ENCODE results near the gene SCD5.

SCD5 gene

DNA sequence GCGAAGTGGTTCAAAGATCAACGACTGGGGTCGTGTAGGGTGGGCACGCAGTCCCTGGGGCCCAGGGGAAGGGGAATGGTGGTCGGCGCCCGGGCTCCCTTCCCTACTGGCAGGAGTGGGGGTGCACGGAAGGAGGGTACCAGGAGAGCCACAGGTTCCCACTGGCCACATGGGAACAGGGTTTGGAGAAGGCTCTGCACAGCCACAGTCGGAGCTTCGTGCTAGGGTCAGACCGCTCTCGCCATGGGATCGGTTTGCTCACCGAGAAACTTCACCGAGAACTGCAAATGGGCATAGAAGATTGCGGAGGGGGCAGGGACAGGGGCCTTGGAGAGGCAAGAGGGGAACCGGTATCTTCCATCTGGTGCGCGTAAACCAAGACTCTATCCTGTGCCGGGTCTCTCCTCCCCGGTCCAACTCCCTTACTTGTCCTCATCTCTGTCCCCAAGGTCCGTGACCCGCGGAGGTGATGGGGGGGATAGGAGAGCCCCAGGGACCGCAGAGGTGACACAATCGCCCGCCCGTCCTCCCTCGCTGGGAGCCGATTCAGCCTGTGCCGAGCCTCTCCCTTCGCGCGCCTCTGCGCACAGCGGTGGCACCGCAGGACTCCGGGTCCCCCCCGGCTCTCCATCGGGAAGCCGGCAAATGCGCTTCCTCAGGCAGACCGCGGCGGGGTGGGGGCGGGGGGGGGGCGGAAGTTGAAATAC, 1.0 kb downstream of the SCD5 start:
- DNase-seq: no peak
- peaks cover 19% of the 10 kb centered on the region for H3K27me3 ChIP-seq (replicated peaks; ENCODE audit: control insufficient read depth, insufficient read depth, low read length, poor library complexity, severe bottlenecking)
- H3K4me3 ChIP-seq (ENCODE audit: insufficient read depth, low read depth, low read length, poor library complexity, severe bottlenecking): peak overlapping the region; percentile 40
- peaks cover 7% of the 10 kb centered on the region for H3K4me1 ChIP-seq (ENCODE audit: control insufficient read depth, insufficient read depth, low read length, poor library complexity, severe bottlenecking)
- H3K36me3 ChIP-seq (ENCODE audit: control insufficient read depth, insufficient read depth, low read length): no peaks in the 10 kb centered on the region
- H3K27ac ChIP-seq (ENCODE audit: insufficient read depth, low read length, poor library complexity, severe bottlenecking): no peak overlapping the region
- no peaks in the 10 kb centered on the region for H3K9me3 ChIP-seq (ENCODE audit: control insufficient read depth, low read length)

DNA sequence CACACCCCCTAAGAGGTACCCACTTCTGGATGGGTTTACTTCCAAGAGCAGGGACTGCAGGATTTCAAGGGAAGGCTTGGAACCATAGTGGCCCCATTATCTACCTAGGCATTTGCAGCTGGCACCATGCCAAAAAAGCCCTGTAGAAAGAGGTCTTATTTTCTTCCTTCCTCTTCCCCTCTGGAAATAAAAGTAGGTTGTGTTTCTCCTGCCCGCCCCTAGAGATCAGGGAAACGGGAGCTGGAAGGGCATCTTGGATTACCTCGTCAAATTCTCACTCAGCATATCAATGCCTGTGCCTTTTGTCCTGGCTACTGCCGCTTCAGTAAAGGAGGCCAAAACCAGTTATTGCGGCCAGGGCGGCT, 1.6 kb downstream of the SCD5 start:
- no peak overlapping the region for H3K27ac ChIP-seq (ENCODE audit: insufficient read depth, low read length, poor library complexity, severe bottlenecking)
- H3K36me3 ChIP-seq (ENCODE audit: control insufficient read depth, insufficient read depth, low read length): no peaks in the 10 kb centered on the region
- no peaks in the 10 kb centered on the region for H3K9me3 ChIP-seq (ENCODE audit: control insufficient read depth, low read length)
- H3K4me1 ChIP-seq (ENCODE audit: control insufficient read depth, insufficient read depth, low read length, poor library complexity, severe bottlenecking): peaks cover 7% of the 10 kb centered on the region
- H3K27me3 ChIP-seq (replicated peaks; ENCODE audit: control insufficient read depth, insufficient read depth, low read length, poor library complexity, severe bottlenecking): peaks cover 19% of the 10 kb centered on the region
- H3K4me3 ChIP-seq (ENCODE audit: insufficient read depth, low read depth, low read length, poor library complexity, severe bottlenecking): no peak overlapping the region
- no peak for DNase-seq

DNA sequence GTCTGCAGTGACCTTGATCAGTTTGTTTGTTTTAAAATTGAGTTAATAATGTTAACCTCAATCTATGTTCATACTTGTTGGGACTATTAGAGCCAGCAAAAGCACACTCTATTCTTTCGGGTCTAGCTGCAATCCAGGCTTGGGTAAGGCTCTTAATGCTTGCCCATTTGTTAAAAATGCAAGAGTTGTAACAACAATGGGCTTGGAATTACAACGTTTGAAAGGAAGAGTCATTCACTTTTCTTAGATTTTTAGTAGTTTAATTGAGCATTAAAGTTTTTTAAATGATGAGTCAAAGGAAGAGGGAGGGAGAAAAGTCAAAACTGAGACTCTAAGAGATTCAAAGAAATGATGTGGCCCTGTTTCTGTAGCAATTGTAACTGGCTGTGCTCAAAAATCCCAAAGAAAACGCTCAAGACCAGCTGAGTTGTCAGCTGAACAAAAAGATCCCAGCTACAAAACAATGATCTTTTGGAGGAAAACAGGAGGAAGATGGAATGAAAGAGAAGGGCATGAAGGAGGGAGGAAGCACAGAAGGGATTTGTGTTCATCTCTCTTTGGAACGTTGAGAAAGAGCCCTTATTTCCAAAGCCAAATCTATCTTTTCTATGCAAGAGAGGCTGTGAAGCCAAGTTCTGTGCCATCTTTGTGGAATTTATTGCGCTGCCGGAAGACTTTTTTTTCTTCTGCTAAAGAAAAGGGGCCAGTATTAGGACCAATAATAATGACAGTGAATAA, 5.5 kb downstream of the SCD5 start:
- H3K27me3 ChIP-seq (replicated peaks; ENCODE audit: control insufficient read depth, insufficient read depth, low read length, poor library complexity, severe bottlenecking): peaks cover 13% of the 10 kb centered on the region

DNA sequence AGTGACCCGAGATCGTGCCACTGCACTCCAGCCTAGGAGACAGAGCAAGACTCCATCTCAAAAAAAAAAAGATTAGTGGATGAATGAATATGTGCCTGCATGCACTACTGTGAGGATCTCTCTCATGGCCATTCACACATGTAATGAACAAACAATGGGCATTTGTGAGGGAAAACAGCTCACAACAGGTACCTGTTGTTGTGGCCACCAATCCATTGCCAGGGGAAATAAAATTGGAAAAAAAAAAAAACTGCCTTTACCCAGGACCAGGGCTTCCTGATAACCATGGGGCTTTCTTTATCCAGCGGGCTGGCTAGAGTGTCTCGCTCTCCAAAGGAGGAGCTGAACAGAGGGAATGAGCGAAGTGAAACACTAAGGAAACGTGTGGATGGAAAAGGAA, 7.4 kb downstream of the SCD5 start:
- peaks cover under 1% of the 10 kb centered on the region for H3K27me3 ChIP-seq (replicated peaks; ENCODE audit: control insufficient read depth, insufficient read depth, low read length, poor library complexity, severe bottlenecking)
- H3K27ac ChIP-seq (ENCODE audit: insufficient read depth, low read length, poor library complexity, severe bottlenecking): no peak overlapping the region
- H3K9me3 ChIP-seq (ENCODE audit: control insufficient read depth, low read length): no peaks in the 10 kb centered on the region
- no peak for DNase-seq
- no peaks in the 10 kb centered on the region for H3K36me3 ChIP-seq (ENCODE audit: control insufficient read depth, insufficient read depth, low read length)
- no peaks in the 10 kb centered on the region for H3K4me1 ChIP-seq (ENCODE audit: control insufficient read depth, insufficient read depth, low read length, poor library complexity, severe bottlenecking)
- H3K4me3 ChIP-seq (ENCODE audit: insufficient read depth, low read depth, low read length, poor library complexity, severe bottlenecking): no peak overlapping the region

More for the DNA sequence above, 5.5 kb downstream of the SCD5 start:
- Histone ChIP-seq H3K36me3 (ENCODE audit: control insufficient read depth, insufficient read depth, low read length) (no peaks in the 10 kb centered on the region), H3K9me3 (ENCODE audit: control insufficient read depth, low read length) (no peaks in the 10 kb centered on the region), H3K27ac (ENCODE audit: insufficient read depth, low read length, poor library complexity, severe bottlenecking) (no peak overlapping the region), H3K4me1 (ENCODE audit: control insufficient read depth, insufficient read depth, low read length, poor library complexity, severe bottlenecking) (no peaks in the 10 kb centered on the region), H3K4me3 (ENCODE audit: insufficient read depth, low read depth, low read length, poor library complexity, severe bottlenecking) (no peak overlapping the region)
- DNase-seq: no peak

DNA sequence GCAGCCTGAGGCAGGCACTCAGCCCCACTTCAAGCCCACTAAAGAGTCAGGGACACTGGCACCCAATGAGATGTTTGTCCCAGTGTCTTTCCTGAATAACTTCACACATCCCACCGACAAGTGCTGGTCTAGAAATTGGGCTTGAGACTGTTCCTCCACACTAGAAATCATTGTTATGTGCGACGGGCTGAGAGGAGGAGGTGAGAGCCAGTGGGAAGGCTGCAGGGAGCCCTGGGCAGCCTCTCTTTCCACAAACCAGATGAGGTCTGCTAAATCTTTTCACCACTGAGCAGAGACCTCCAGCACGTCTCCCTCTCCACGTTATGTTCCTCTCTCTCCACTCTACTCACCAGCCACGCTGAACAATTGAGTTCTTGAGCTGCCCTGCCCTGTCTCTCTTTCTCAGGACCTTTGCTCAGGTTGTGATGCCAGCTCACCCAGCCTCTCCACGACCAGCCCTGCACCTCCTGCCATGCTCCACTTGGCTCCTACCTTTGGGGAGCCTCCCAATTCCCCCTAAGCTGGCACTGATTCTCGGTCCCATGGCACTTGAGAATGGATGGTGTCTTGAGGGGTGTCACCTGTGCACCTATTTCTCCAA, 8.4 kb downstream of the SCD5 start:
- DNase-seq: no peak
- Histone ChIP-seq H3K27ac (ENCODE audit: insufficient read depth, low read length, poor library complexity, severe bottlenecking) (no peak overlapping the region), H3K27me3 (replicated peaks; ENCODE audit: control insufficient read depth, insufficient read depth, low read length, poor library complexity, severe bottlenecking) (no peaks in the 10 kb centered on the region), H3K4me3 (ENCODE audit: insufficient read depth, low read depth, low read length, poor library complexity, severe bottlenecking) (no peak overlapping the region), H3K9me3 (ENCODE audit: control insufficient read depth, low read length) (no peaks in the 10 kb centered on the region), H3K4me1 (ENCODE audit: control insufficient read depth, insufficient read depth, low read length, poor library complexity, severe bottlenecking) (no peaks in the 10 kb centered on the region), H3K36me3 (ENCODE audit: control insufficient read depth, insufficient read depth, low read length) (no peaks in the 10 kb centered on the region)

DNA sequence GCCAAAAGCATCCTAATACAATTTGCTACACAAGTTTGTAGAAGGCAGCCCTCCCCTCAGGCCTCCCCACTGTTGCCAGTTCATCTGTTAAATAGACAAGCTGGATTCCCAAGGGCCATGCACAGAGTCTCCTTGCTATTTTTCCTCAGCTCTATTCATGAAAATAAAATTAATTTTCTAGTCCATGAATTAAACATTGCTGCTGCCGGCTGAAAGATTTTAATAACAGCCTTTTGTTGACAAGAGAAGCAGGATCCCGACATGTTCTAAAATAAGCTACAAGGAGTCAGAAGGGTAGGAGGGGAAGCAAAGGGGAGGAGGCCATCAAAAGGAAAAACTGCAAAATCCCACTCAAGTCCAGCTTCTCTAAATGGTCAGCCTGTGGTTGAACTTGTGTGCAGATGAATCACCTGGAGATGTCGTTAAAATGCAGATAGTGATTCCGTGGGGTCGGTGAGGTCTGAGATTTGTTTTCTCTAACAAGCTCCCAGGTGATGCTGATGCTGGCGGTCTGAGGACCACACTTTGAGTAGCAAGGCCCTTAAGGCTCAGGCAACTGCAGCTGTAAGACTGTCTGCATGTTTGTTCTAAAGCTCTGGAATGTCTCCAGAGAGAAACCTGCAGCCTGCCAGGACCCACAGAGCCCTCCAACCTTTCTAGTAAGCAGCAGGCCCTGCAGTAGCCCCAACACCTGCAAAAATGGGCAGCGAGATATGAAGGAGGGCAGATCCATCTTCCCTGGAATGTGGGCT, 9.4 kb downstream of the SCD5 start:
- Histone ChIP-seq H3K27ac (ENCODE audit: insufficient read depth, low read length, poor library complexity, severe bottlenecking) (no peak overlapping the region), H3K36me3 (ENCODE audit: control insufficient read depth, insufficient read depth, low read length) (no peaks in the 10 kb centered on the region), H3K4me3 (ENCODE audit: insufficient read depth, low read depth, low read length, poor library complexity, severe bottlenecking) (no peak overlapping the region), H3K27me3 (replicated peaks; ENCODE audit: control insufficient read depth, insufficient read depth, low read length, poor library complexity, severe bottlenecking) (no peaks in the 10 kb centered on the region), H3K4me1 (ENCODE audit: control insufficient read depth, insufficient read depth, low read length, poor library complexity, severe bottlenecking) (no peaks in the 10 kb centered on the region), H3K9me3 (ENCODE audit: control insufficient read depth, low read length) (no peaks in the 10 kb centered on the region)
- no peak for DNase-seq

DNA sequence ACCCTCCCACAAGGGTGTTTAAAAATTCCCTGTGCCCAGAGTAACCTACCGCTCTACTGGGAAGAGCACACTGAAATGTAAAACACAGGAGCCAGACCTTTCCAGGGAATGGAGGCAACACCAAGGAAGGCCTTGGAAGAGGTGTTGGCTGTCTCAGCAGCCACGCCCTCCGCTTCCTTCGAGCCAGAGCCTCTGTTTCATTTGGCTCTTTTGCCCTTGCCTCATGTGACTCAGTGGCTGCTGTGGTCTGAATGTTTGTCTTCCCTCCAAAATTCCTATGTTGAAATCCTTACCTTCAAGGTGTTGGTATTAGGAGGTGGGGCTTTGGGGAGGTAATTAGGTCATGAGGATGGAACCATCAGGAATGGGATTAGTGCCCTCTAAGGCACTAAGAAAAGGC, 11.3 kb downstream of the SCD5 start:
- Histone ChIP-seq H3K4me1 (ENCODE audit: control insufficient read depth, insufficient read depth, low read length, poor library complexity, severe bottlenecking) (no peaks in the 10 kb centered on the region), H3K36me3 (ENCODE audit: control insufficient read depth, insufficient read depth, low read length) (no peaks in the 10 kb centered on the region), H3K27ac (ENCODE audit: insufficient read depth, low read length, poor library complexity, severe bottlenecking) (no peak overlapping the region), H3K27me3 (replicated peaks; ENCODE audit: control insufficient read depth, insufficient read depth, low read length, poor library complexity, severe bottlenecking) (no peaks in the 10 kb centered on the region), H3K4me3 (ENCODE audit: insufficient read depth, low read depth, low read length, poor library complexity, severe bottlenecking) (no peak overlapping the region), H3K9me3 (ENCODE audit: control insufficient read depth, low read length) (no peaks in the 10 kb centered on the region)
- no peak for DNase-seq

DNA sequence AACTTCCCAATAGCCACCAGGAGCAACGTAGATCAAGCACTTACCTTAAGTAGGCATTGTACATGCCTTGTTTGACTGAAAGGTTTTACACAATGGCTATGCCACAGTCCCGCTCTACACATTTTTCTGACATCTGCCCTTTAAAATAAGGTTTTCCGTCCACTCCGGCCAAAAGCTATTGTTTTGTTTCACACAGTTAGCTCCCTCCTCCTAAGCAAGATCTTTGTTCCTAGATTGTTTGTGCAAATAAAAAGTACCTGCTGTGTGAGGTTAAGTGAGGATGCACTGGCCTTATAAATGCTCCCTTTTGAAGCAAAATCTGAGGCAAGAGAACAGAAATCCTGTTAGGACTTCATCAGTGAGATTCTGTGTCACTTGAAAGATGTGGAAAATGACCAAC, 11.8 kb downstream of the SCD5 start:
- H3K27ac ChIP-seq (ENCODE audit: insufficient read depth, low read length, poor library complexity, severe bottlenecking): no peak overlapping the region
- no peak for DNase-seq
- no peaks in the 10 kb centered on the region for H3K4me1 ChIP-seq (ENCODE audit: control insufficient read depth, insufficient read depth, low read length, poor library complexity, severe bottlenecking)
- H3K4me3 ChIP-seq (ENCODE audit: insufficient read depth, low read depth, low read length, poor library complexity, severe bottlenecking): no peak overlapping the region
- no peaks in the 10 kb centered on the region for H3K36me3 ChIP-seq (ENCODE audit: control insufficient read depth, insufficient read depth, low read length)
- no peaks in the 10 kb centered on the region for H3K27me3 ChIP-seq (replicated peaks; ENCODE audit: control insufficient read depth, insufficient read depth, low read length, poor library complexity, severe bottlenecking)
- H3K9me3 ChIP-seq (ENCODE audit: control insufficient read depth, low read length): no peaks in the 10 kb centered on the region

DNA sequence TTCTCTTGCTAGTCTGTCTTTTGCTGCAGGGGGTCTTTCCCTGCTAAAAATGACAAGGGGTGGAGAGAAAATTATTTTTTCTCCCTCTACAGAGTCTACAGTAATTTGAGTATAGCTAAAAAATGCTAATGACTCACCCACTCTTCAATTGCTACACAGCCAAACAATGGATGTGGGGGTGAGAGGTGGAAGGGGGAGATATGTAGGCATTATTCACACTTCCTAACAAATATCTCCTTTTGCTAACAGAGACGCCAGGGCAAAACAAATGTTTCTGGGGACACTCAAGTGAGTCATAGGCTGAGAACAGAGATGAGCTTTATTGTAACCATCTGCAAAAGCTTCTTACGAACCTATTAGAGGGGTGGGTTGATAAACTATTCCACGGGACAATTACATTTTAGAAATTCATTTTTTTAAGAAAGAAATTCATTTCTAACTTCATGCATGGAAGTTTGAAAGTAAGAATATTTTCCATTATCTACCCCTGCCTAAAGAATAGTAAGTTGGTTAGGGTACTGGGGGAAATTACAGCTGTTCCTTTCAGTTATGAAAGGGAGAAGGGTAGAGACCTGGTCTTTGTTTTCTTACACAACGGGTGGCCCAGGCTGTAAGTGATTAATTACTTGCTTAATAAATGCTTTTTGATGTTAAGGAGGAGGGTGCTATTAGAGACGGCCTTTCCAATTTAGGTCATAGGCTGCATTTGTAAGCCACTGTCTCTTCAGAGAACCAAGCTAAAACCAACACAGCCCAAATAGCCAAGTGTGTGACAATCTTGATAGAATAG, 12.8 kb downstream of the SCD5 start:
- H3K36me3 ChIP-seq (ENCODE audit: control insufficient read depth, insufficient read depth, low read length): no peaks in the 10 kb centered on the region
- no peaks in the 10 kb centered on the region for H3K9me3 ChIP-seq (ENCODE audit: control insufficient read depth, low read length)
- DNase-seq: no peak
- no peak overlapping the region for H3K27ac ChIP-seq (ENCODE audit: insufficient read depth, low read length, poor library complexity, severe bottlenecking)
- H3K4me3 ChIP-seq (ENCODE audit: insufficient read depth, low read depth, low read length, poor library complexity, severe bottlenecking): no peak overlapping the region
- H3K4me1 ChIP-seq (ENCODE audit: control insufficient read depth, insufficient read depth, low read length, poor library complexity, severe bottlenecking): no peaks in the 10 kb centered on the region
- H3K27me3 ChIP-seq (replicated peaks; ENCODE audit: control insufficient read depth, insufficient read depth, low read length, poor library complexity, severe bottlenecking): no peaks in the 10 kb centered on the region

Data from effector memory CD4-positive, alpha-beta T cell (primary cell).